H9 (cell line): ENCODE measurements around the gene TMEM184B. TPM values are rescaled to one million over a fixed set of nuclear protein-coding genes. Genes with fewer than 3 reads are reported as not detected.

ENCODE experiments used
- DNase-seq: peaks from one replicate; pipeline ENCODE4 v3.0.0-alpha.2; 2017
- H2AFZ ChIP-seq: one replicate; pipeline ENCODE4 v1.6.1; 2013; ENCODE audit warnings: mild to moderate bottlenecking, low read length, control low read depth, moderate library complexity
- H2AK5ac ChIP-seq: 2 replicates; pipeline ENCODE4 v1.6.1; 2013; ENCODE audit warnings: low read length, control low read depth, mixed read lengths; ENCODE audit not compliant: insufficient read length
- H2BK120ac ChIP-seq: one replicate; pipeline ENCODE4 v1.6.1; 2013; ENCODE audit warnings: low read depth, mild to moderate bottlenecking, low read length, control low read depth, inconsistent platforms; ENCODE audit not compliant: poor library complexity, severe bottlenecking
- H2BK12ac ChIP-seq: 2 replicates; pipeline ENCODE4 v1.6.1; 2013; ENCODE audit warnings: low read length, control low read depth, mixed read lengths, low read depth; ENCODE audit not compliant: insufficient read length
- H2BK15ac ChIP-seq: 2 replicates; pipeline ENCODE4 v1.6.1; 2013; ENCODE audit warnings: low read depth, low read length, control low read depth
- H2BK20ac ChIP-seq: one replicate; pipeline ENCODE4 v1.6.1; 2013; ENCODE audit warnings: low read depth, mild to moderate bottlenecking, low read length, control low read depth, inconsistent platforms; ENCODE audit not compliant: poor library complexity, severe bottlenecking
- H2BK5ac ChIP-seq: 2 replicates; pipeline ENCODE4 v1.6.1; 2013; ENCODE audit warnings: low read length, control low read depth, mixed read lengths; ENCODE audit not compliant: insufficient read length
- H3K14ac ChIP-seq: 2 replicates; pipeline ENCODE4 v1.6.1; 2013; ENCODE audit warnings: low read length, control low read depth; ENCODE audit not compliant: insufficient read depth
- H3K18ac ChIP-seq: 2 replicates; pipeline ENCODE4 v1.6.1; 2013; ENCODE audit warnings: low read depth, mild to moderate bottlenecking, mixed read lengths, low read length, control low read depth; ENCODE audit not compliant: insufficient read length
- H3K23ac ChIP-seq: 2 replicates; pipeline ENCODE4 v1.6.1; 2013; ENCODE audit warnings: low read length, control low read depth, mixed read lengths, low read depth; ENCODE audit not compliant: insufficient read length
- H3K23me2 ChIP-seq: 2 replicates; pipeline ENCODE4 v1.6.1; 2013; ENCODE audit warnings: low read depth, mild to moderate bottlenecking, mixed read lengths, low read length, control low read depth; ENCODE audit not compliant: insufficient read length, poor library complexity, severe bottlenecking
- H3K27ac ChIP-seq: 2 replicates; pipeline ENCODE4 v1.5.1; 2013; ENCODE audit warnings: low read length, control low read depth, mixed read lengths, low read depth; ENCODE audit not compliant: insufficient read length
- H3K27me3 ChIP-seq: 2 replicates; pipeline ENCODE4 v1.6.1; 2013; ENCODE audit warnings: low read length, control low read depth, inconsistent platforms; ENCODE audit not compliant: insufficient read depth
- H3K4ac ChIP-seq: 2 replicates; pipeline ENCODE4 v1.6.1; 2013; ENCODE audit warnings: low read depth, mild to moderate bottlenecking, control low read depth, inconsistent platforms, low read length, moderate library complexity
- H3K4me1 ChIP-seq: 2 replicates; pipeline ENCODE4 v1.6.1; 2013; ENCODE audit warnings: low read length, control low read depth, inconsistent platforms; ENCODE audit not compliant: insufficient read depth
- H3K4me2 ChIP-seq: 2 replicates; pipeline ENCODE4 v1.6.1; 2013; ENCODE audit warnings: low read length, control low read depth, mixed read lengths; ENCODE audit not compliant: insufficient read length, insufficient read depth
- H3K56ac ChIP-seq: 2 replicates; pipeline ENCODE4 v1.6.1; 2013; ENCODE audit warnings: low read depth, mild to moderate bottlenecking, mixed read lengths, low read length, control low read depth; ENCODE audit not compliant: insufficient read length
- H3K79me1 ChIP-seq: 2 replicates; pipeline ENCODE4 v1.6.1; 2013; ENCODE audit warnings: low read depth, mild to moderate bottlenecking, moderate library complexity, low read length, control low read depth, inconsistent platforms; ENCODE audit not compliant: insufficient read depth, poor library complexity, severe bottlenecking
- H3K79me2 ChIP-seq: 2 replicates; pipeline ENCODE4 v1.6.1; 2013; ENCODE audit warnings: low read length, control low read depth, inconsistent platforms; ENCODE audit not compliant: insufficient read depth
- H3K9ac ChIP-seq: 2 replicates; pipeline ENCODE4 v1.6.1; 2013; ENCODE audit warnings: low read length, control low read depth, mixed read lengths; ENCODE audit not compliant: insufficient read length; ENCODE audit errors: extremely low read depth
- H3K9me3 ChIP-seq: one replicate; pipeline ENCODE4 v1.6.1; 2013; ENCODE audit warnings: low read depth, low read length, inconsistent platforms; ENCODE audit not compliant: control insufficient read depth
- H3T11ph ChIP-seq: one replicate; pipeline ENCODE4 v1.6.1; 2013; ENCODE audit warnings: mild to moderate bottlenecking, low read length, control low read depth, inconsistent platforms
- H4K20me1 ChIP-seq: one replicate; pipeline ENCODE4 v1.6.1; 2013; ENCODE audit not compliant: control insufficient read depth, insufficient read length, insufficient read depth
- H4K5ac ChIP-seq: 2 replicates; pipeline ENCODE4 v1.6.1; 2013; ENCODE audit warnings: low read depth, mild to moderate bottlenecking, mixed read lengths, low read length, control low read depth; ENCODE audit not compliant: insufficient read length
- H4K8ac ChIP-seq: replicated peaks from 2 replicates; pipeline ENCODE4 v1.6.1; 2013; ENCODE audit warnings: low read length, control low read depth, mixed read lengths, low read depth; ENCODE audit not compliant: insufficient read length
- H4K91ac ChIP-seq: 2 replicates; pipeline ENCODE4 v1.6.1; 2013; ENCODE audit warnings: low read depth, mild to moderate bottlenecking, moderate library complexity, mixed read lengths, low read length, control low read depth; ENCODE audit not compliant: insufficient read length
- H3K27ac Mint-ChIP-seq, 3 experiments: 2 replicates in 2 of 3; 3 replicates in 1 of 3; pipeline ENCODE4 v1.8.0; 2020 to 2021; ENCODE audit warnings: mixed read lengths in 3 of 3, mild to moderate bottlenecking in 1 of 3, moderate library complexity in 1 of 3
- H3K27me3 Mint-ChIP-seq: 2 replicates; pipeline ENCODE4 v1.8.0; 2021; ENCODE audit warnings: low read depth, mild to moderate bottlenecking, moderate library complexity, mixed read lengths
- H3K36me3 Mint-ChIP-seq, 3 experiments: 2 replicates in 2 of 3; 3 replicates in 1 of 3; pipeline ENCODE4 v1.8.0; 2020 to 2021; ENCODE audit warnings: low read depth in 3 of 3, mixed read lengths in 3 of 3; ENCODE audit not compliant: insufficient read depth in 1 of 3
- H3K4me1 Mint-ChIP-seq, 2 experiments: 2 replicates each; pipeline ENCODE4 v1.8.0; 2020; ENCODE audit warnings: mixed read lengths in 2 of 2
- H3K4me3 Mint-ChIP-seq, 2 experiments: 2 replicates in 1 of 2; 3 replicates in 1 of 2; pipeline ENCODE4 v1.8.0; 2020 to 2021; ENCODE audit warnings: mild to moderate bottlenecking in 2 of 2, mixed read lengths in 2 of 2, moderate library complexity in 1 of 2
- H3K9me3 Mint-ChIP-seq, 2 experiments: 2 replicates in 1 of 2; 3 replicates in 1 of 2; pipeline ENCODE4 v1.8.0; 2020; ENCODE audit warnings: mild to moderate bottlenecking in 2 of 2, mixed read lengths in 2 of 2, moderate library complexity in 1 of 2
- WGBS: extraction: QIAGEN DNeasy Blood & Tissue Kit; methylation state at CpG from one replicate; pipeline ENCODE4 v1.1.7; 2013; ENCODE audit warnings: missing lambda C conversion rate, low lambda C conversion rate, mixed read lengths; ENCODE audit not compliant: insufficient read length; ENCODE audit errors: extremely low coverage; 5-methylcytosine and 5-hydroxymethylcytosine counted together
- total RNA-seq: library from RNA; stranded (reverse); gene quantifications from 2 replicates; pipeline ENCODE4 v1.2.1, GENCODE V29; 2021
- TF ChIP-seq, protein P1 (sequence below): fragments of 200-600 bp; sonication (generic); conservative IDR thresholded peaks from 3 replicates; pipeline ENCODE4 v1.8.0; 2021; ENCODE audit warnings: antibody characterized with exemption, mild to moderate bottlenecking

The TMEM184B gene
- total RNA-seq, 1 experiment from 2014 or later: 58.5 TPM

DNA sequence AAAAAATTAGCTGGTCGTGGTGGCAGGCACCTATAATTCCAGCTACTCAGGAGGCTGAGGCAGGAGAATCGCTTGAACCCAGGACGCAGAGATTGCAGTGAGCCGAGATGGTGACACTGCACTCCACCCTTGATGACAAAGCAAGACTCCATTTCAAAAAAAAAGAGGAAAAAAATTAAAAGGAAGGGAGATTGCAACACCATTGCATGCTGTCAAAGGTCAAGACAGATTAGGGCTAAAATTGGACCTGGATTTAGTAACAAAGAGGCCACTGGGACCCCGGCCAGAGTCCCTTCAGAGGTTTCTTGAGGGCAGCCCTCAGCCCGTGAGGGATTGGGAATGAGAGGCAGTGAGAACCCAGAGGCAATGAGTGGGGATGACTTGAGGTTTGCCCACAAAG, 79.2 kb downstream of the TMEM184B start:
- H2BK20ac ChIP-seq: no peak overlapping the region
- no peak overlapping the region for H3K4me2 ChIP-seq
- no peak overlapping the region for H2BK120ac ChIP-seq
- H4K20me1 ChIP-seq: no peaks in the 10 kb centered on the region
- H2BK15ac ChIP-seq: no peak overlapping the region
- H3K56ac ChIP-seq: no peak overlapping the region
- H3K27me3 ChIP-seq: no peaks in the 10 kb centered on the region; the same call in 1 of the 2 replicates
- no peak overlapping the region for H3K27ac ChIP-seq
- H3K9me3 Mint-ChIP-seq: peaks cover 5 to 9% of the 10 kb centered on the region in 2 experiments
- peaks cover 4 to 5% of the 10 kb centered on the region in 2 experiments; a peak in 3 of 4 replicates for H3K4me1 Mint-ChIP-seq
- H3K27ac Mint-ChIP-seq: no peak overlapping the region; a peak in 1 of 7 replicates
- no peaks in the 10 kb centered on the region for H3K36me3 Mint-ChIP-seq
- no peak overlapping the region for H3T11ph ChIP-seq
- H3K9ac ChIP-seq: no peak overlapping the region
- H3K18ac ChIP-seq: no peak overlapping the region
- H3K23ac ChIP-seq: no peak overlapping the region
- no peak overlapping the region for H4K8ac ChIP-seq
- H2AK5ac ChIP-seq: no peak overlapping the region
- no peak overlapping the region for H4K91ac ChIP-seq
- H3K9me3 ChIP-seq: no peaks in the 10 kb centered on the region
- H3K4me1 ChIP-seq: no peaks in the 10 kb centered on the region
- no peak overlapping the region for H2BK5ac ChIP-seq
- H2BK12ac ChIP-seq: no peak overlapping the region
- 0 out of 2 replicates have a peak, but pooled peaks cover 2% of the 10 kb centered on the region for H3K79me2 ChIP-seq
- WGBS: no CpG with 5 or more reads among the region's 6 CpGs
- H3K79me1 ChIP-seq: no peaks in the 10 kb centered on the region
- peaks cover 44% of the 10 kb centered on the region for H3K27me3 Mint-ChIP-seq
- H2AFZ ChIP-seq: no peak overlapping the region
- TF ChIP-seq, protein P1, sequence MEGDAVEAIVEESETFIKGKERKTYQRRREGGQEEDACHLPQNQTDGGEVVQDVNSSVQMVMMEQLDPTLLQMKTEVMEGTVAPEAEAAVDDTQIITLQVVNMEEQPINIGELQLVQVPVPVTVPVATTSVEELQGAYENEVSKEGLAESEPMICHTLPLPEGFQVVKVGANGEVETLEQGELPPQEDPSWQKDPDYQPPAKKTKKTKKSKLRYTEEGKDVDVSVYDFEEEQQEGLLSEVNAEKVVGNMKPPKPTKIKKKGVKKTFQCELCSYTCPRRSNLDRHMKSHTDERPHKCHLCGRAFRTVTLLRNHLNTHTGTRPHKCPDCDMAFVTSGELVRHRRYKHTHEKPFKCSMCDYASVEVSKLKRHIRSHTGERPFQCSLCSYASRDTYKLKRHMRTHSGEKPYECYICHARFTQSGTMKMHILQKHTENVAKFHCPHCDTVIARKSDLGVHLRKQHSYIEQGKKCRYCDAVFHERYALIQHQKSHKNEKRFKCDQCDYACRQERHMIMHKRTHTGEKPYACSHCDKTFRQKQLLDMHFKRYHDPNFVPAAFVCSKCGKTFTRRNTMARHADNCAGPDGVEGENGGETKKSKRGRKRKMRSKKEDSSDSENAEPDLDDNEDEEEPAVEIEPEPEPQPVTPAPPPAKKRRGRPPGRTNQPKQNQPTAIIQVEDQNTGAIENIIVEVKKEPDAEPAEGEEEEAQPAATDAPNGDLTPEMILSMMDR: no peak
- H3K14ac ChIP-seq: no peak overlapping the region
- no peaks in the 10 kb centered on the region for H3K23me2 ChIP-seq
- no peak for DNase-seq
- H3K4me3 Mint-ChIP-seq: no peak overlapping the region
- H4K5ac ChIP-seq: no peak overlapping the region
- H3K4ac ChIP-seq: no peak overlapping the region
